IMR-90 (cell line): ENCODE data around the gene LIMS2. TPM values are rescaled to one million over a fixed set of nuclear protein-coding genes. Genes with fewer than 3 reads are reported as not detected.

Experiments
- ATAC-seq: fragments of 200-7000 bp; cut with Tn5 transposase; 2 replicates; pipeline ENCODE4 v1.9.1; 2020; ENCODE audit warnings: low read depth, mild to moderate bottlenecking, moderate library complexity
- BruUV-seq: library from RNA; stranded (reverse); fragments of 400-500 nt; replicated peaks from 2 replicates; lab custom pipeline; 2021; lab: Mats Ljungman, UMichigan
- CTCF ChIA-PET: fragments of 300-600 bp; formaldehyde crosslinking; extraction: SDS; loops from one replicate; lab custom pipeline; 2021; ENCODE audit warnings: antibody characterized with exemption; lab: Yijun Ruan, JAX
- POLR2A ChIA-PET: fragments of 300-600 bp; sonication (Branson Sonifier 250); formaldehyde crosslinking; loops from one replicate; lab custom pipeline; 2022; ENCODE audit warnings: antibody characterized with exemption; ENCODE audit not compliant: unreplicated experiment; lab: Charles Lee
- DNase-seq: peaks from one replicate; pipeline ENCODE4 v3.0.0; 2013
- H2AFZ ChIP-seq: replicated peaks from 2 replicates; pipeline ENCODE3; 2013; ENCODE audit warnings: low read length, mild to moderate bottlenecking; ENCODE audit not compliant: poor library complexity
- H2AK5ac ChIP-seq: 2 replicates; pipeline ENCODE4 v1.6.1; 2013; ENCODE audit warnings: low read depth, low read length, inconsistent platforms
- H2AK9ac ChIP-seq: replicated peaks from 2 replicates; pipeline ENCODE3; 2013; ENCODE audit warnings: mild to moderate bottlenecking, low read depth, low read length, moderate library complexity; ENCODE audit not compliant: poor library complexity
- H2BK120ac ChIP-seq: 2 replicates; pipeline ENCODE4 v1.6.1; 2013; ENCODE audit warnings: low read depth, low read length, inconsistent platforms
- H2BK15ac ChIP-seq: 3 replicates; pipeline ENCODE4 v1.6.1; 2013; ENCODE audit warnings: low read depth, low read length, inconsistent platforms
- H2BK20ac ChIP-seq: 2 replicates; pipeline ENCODE4 v1.6.1; 2013; ENCODE audit warnings: low read depth, mild to moderate bottlenecking, inconsistent platforms, low read length, moderate library complexity
- H2BK5ac ChIP-seq: 2 replicates; pipeline ENCODE4 v1.6.1; 2013; ENCODE audit warnings: mild to moderate bottlenecking, low read depth, low read length, inconsistent platforms; ENCODE audit not compliant: poor library complexity, severe bottlenecking
- H3K14ac ChIP-seq: replicated peaks from 2 replicates; pipeline ENCODE4 v1.6.1; 2013; ENCODE audit warnings: low read depth, low read length, inconsistent platforms
- H3K18ac ChIP-seq: 2 replicates; pipeline ENCODE4 v1.6.1; 2013; ENCODE audit warnings: low read depth, low read length, control low read depth
- H3K23ac ChIP-seq: 2 replicates; pipeline ENCODE4 v1.6.1; 2013; ENCODE audit warnings: low read depth, low read length, inconsistent platforms
- H3K27ac ChIP-seq: 2 replicates; pipeline ENCODE4 v1.5.1; 2013; ENCODE audit warnings: mild to moderate bottlenecking, control low read depth, low read length; ENCODE audit not compliant: insufficient read depth
- H3K27me3 ChIP-seq: 2 replicates; pipeline ENCODE4 v1.6.1; 2013; ENCODE audit warnings: low read length; ENCODE audit not compliant: control insufficient read depth, insufficient read depth
- H3K36me3 ChIP-seq: 2 replicates; pipeline ENCODE4 v1.6.1; 2013; ENCODE audit warnings: low read length, mixed read lengths; ENCODE audit not compliant: control insufficient read depth, insufficient read depth
- H3K4ac ChIP-seq: 2 replicates; pipeline ENCODE4 v1.6.1; 2013; ENCODE audit warnings: low read depth, low read length, inconsistent platforms
- H3K4me1 ChIP-seq: 2 replicates; pipeline ENCODE4 v1.6.1; 2013; ENCODE audit warnings: low read length, mixed read lengths; ENCODE audit not compliant: control insufficient read depth, insufficient read depth
- H3K4me2 ChIP-seq: 2 replicates; pipeline ENCODE4 v1.6.1; 2013; ENCODE audit warnings: low read depth, mild to moderate bottlenecking, control low read depth, low read length, moderate library complexity
- H3K4me3 ChIP-seq: 2 replicates; pipeline ENCODE4 v1.5.1; 2013; ENCODE audit warnings: low read depth, mild to moderate bottlenecking, control low read depth, low read length, moderate library complexity; ENCODE audit not compliant: insufficient read depth
- H3K56ac ChIP-seq: 2 replicates; pipeline ENCODE4 v1.6.1; 2013; ENCODE audit warnings: low read length, inconsistent platforms; ENCODE audit not compliant: insufficient read depth; ENCODE audit errors: extremely low read depth
- H3K79me1 ChIP-seq, 2 experiments: 2 replicates each; pipeline ENCODE4 v1.6.1; 2013; ENCODE audit warnings: low read length in 2 of 2, inconsistent platforms in 1 of 2, low read depth in 1 of 2
- H3K9ac ChIP-seq: 2 replicates; pipeline ENCODE4 v1.6.1; 2013; ENCODE audit warnings: low read depth, low read length, control low read depth
- H3K9me1 ChIP-seq: 2 replicates; pipeline ENCODE4 v1.6.1; 2013; ENCODE audit warnings: low read length, inconsistent platforms; ENCODE audit not compliant: insufficient read depth
- H3K9me3 ChIP-seq: 2 replicates; pipeline ENCODE4 v1.6.1; 2013; ENCODE audit warnings: low read length; ENCODE audit not compliant: control insufficient read depth, insufficient read depth
- H4K20me1 ChIP-seq: 2 replicates; pipeline ENCODE4 v1.6.1; 2013; ENCODE audit warnings: low read length, inconsistent platforms; ENCODE audit not compliant: insufficient read depth
- H4K5ac ChIP-seq: 2 replicates; pipeline ENCODE4 v1.6.1; 2013; ENCODE audit warnings: mild to moderate bottlenecking, low read depth, low read length, control low read depth
- H4K8ac ChIP-seq, 2 experiments: 2 replicates each; pipeline ENCODE4 v1.6.1; 2013; ENCODE audit warnings: low read depth in 2 of 2, low read length in 2 of 2, control low read depth in 1 of 2, inconsistent platforms in 1 of 2
- H4K91ac ChIP-seq: 2 replicates; pipeline ENCODE4 v1.6.1; 2013; ENCODE audit warnings: low read depth, low read length, inconsistent platforms; ENCODE audit not compliant: insufficient read depth
- MAFK ChIP-seq: IDR thresholded peaks from 2 replicates; pipeline ENCODE4 v1.6.1; 2012; ENCODE audit warnings: low read depth, low read length, improper control_type of control experiment
- POLR2A ChIP-seq: IDR thresholded peaks from 2 replicates; pipeline ENCODE4 v1.6.1; 2012; ENCODE audit warnings: mild to moderate bottlenecking, low read depth, low read length
- WGBS, 2 experiments: methylation state at CpG; one replicate each; pipeline versions ENCODE4 v1.1.5 to v1.1.7; 2013; ENCODE audit warnings: missing lambda C conversion rate in 2 of 2; ENCODE audit not compliant: insufficient read length in 1 of 2; ENCODE audit errors: extremely low coverage in 2 of 2; 5-methylcytosine and 5-hydroxymethylcytosine counted together
- dilution Hi-C: fragments of 300-500 bp; cut with HindIII; formaldehyde crosslinking; loops from one replicate; pipeline ENCODE4 v1.14.3; 2018; ENCODE audit warnings: low sequenced_read_pairs; ENCODE audit not compliant: unreplicated experiment
- in situ Hi-C: fragments of 300-500 bp; cut with MboI; formaldehyde crosslinking; loops from 3 replicates; pipeline ENCODE4 v1.14.3; 2019; ENCODE audit warnings: low sequenced_read_pairs, inconsistent platforms, mixed read lengths
- intact Hi-C: fragments of 100-400 bp; cut with micrococcal nuclease; formaldehyde crosslinking; loops from 2 replicates; pipeline ENCODE4 v1.10.0; 2022
- polyA plus RNA-seq, 3 experiments: library from polyadenylated mRNA; depleted of rRNA; stranded (reverse); fragments of >200 nt; gene quantifications; 2 replicates each; pipeline ENCODE4 v1.2.3, GENCODE V29; 2012; ENCODE audit warnings: low replicate concordance in 1 of 3
- total RNA-seq: library from RNA; depleted of rRNA; stranded (reverse); fragments of >200 nt; gene quantifications from 2 replicates; pipeline ENCODE4 v1.2.3, GENCODE V29; 2012

The LIMS2 gene
- total and polyA plus RNA-seq, 2 of the 4 experiments (the other 2 are of a cell fraction): 1.3 to 18.8 TPM

DNA sequence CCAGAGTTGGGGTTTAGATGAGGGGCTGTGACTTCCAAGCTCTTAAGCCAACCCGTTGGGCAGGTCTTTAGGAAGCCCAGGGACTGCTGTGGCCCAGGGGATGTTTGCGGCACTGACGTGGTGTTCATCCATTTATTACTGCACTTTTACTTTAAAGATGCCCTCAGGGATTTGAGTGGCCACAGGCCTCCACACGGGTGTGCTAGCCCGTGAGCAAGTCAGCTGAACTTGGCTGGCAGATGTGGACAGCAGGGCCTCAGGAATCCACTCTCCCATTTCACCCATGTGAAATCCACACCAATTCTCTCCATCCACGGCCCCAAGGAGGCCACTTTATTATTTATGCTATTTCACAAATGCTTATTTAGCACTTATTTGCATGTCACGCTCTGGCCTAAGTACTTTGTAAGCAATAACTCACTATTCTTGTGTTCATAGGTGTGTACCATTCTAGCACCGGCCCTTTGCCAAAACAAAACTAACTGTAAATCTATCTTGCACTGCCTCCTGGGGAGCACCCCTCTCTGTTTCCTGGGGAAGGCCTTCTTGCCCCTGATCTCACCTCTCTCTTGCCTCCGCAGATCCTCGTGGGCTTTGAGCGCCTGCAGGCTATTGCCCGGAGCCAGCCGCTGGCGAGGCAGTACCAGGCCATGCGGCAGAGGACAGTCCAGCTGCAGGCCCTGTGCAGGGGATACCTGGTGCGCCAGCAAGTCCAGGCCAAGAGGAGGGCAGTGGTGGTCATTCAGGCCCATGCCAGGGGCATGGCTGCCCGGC lies 68.5 kb downstream of the LIMS2 start:
- CTCF ChIA-PET: no interaction called here
- H3K23ac ChIP-seq: no peak overlapping the region
- H3K79me1 ChIP-seq: no peaks in the 10 kb centered on the region
- no peaks in the 10 kb centered on the region for H4K20me1 ChIP-seq
- H4K5ac ChIP-seq: no peak overlapping the region
- H3K4me2 ChIP-seq: no peak overlapping the region
- H3K27me3 ChIP-seq: peaks cover 15% of the 10 kb centered on the region; the same call in 1 of the 2 replicates
- H2BK120ac ChIP-seq: no peak overlapping the region
- intact Hi-C loops: no loop called here
- no TSS peak for BruUV-seq
- H2AK9ac ChIP-seq: no peak overlapping the region
- POLR2A ChIA-PET: no interaction called here
- H2BK5ac ChIP-seq: no peak overlapping the region
- TF ChIP-seq POLR2A (no peak), MAFK (peak; percentile 42; the same call in 1 of the 2 replicates)
- no peak overlapping the region for H3K9ac ChIP-seq
- DNase-seq (no peak), ATAC-seq (no peak)
- H4K91ac ChIP-seq: no peak overlapping the region
- H2BK15ac ChIP-seq: no peak overlapping the region
- no peak overlapping the region for H2AFZ ChIP-seq
- no peak overlapping the region for H3K27ac ChIP-seq
- dilution Hi-C loops: no loop called here
- no peaks in the 10 kb centered on the region for H3K9me1 ChIP-seq
- no peak overlapping the region for H3K18ac ChIP-seq
- no peak overlapping the region for H3K4me3 ChIP-seq
- no peak overlapping the region for H3K56ac ChIP-seq
- no peaks in the 10 kb centered on the region for H3K4me1 ChIP-seq
- 88% methylated on average over 12 of the region's 17 CpGs; no CpG with 5 or more reads in 1 of the 2 experiments for WGBS, 2 experiments
- H3K4ac ChIP-seq: no peak overlapping the region
- H2BK20ac ChIP-seq: no peak overlapping the region
- H3K9me3 ChIP-seq: peaks cover 20% of the 10 kb centered on the region
- no peak overlapping the region for H2AK5ac ChIP-seq
- no peaks in the 10 kb centered on the region for H3K36me3 ChIP-seq
- in situ Hi-C loops: no loop called here
- H3K14ac ChIP-seq: no peak overlapping the region
- no peak overlapping the region for H4K8ac ChIP-seq
